GM18508 (cell line): ENCODE results near the gene GLIS1.

Experiments
- ATAC-seq: cut with Tn5 transposase; IDR thresholded peaks from one replicate; pipeline ENCODE4 v1.9.1; 2021; ENCODE audit warnings: moderate number of reproducible peaks; ENCODE audit not compliant: insufficient read depth, unreplicated experiment

Gene GLIS1

GRCh38 chr1:53642215-53642555, 96.8 kb downstream of the GLIS1 start:
- no peak for ATAC-seq

- no peak for ATAC-seq
Measured at GRCh38 chr1:53641481-53642214, 97.3 kb downstream of the GLIS1 start.

GRCh38 chr1:53640701-53641075, 98.3 kb downstream of the GLIS1 start:
- no peak for ATAC-seq

GRCh38 chr1:53639996-53640700, 98.8 kb downstream of the GLIS1 start:
- ATAC-seq, result no peak

- ATAC-seq, result no peak
Measured at GRCh38 chr1:53639251-53639763, 99.7 kb downstream of the GLIS1 start.

GRCh38 chr1:53638360-53639035, 100.5 kb downstream of the GLIS1 start:
- ATAC-seq, result no peak

- ATAC-seq, result no peak
Measured at GRCh38 chr1:53637511-53638359, 101.2 kb downstream of the GLIS1 start.

GRCh38 chr1:53636621-53637171, 102.3 kb downstream of the GLIS1 start:
- ATAC-seq, result no peak

GRCh38 chr1:53634571-53634979, 104.4 kb downstream of the GLIS1 start:
- ATAC-seq, result no peak

- ATAC-seq, result no peak
Measured at GRCh38 chr1:53633073-53633704, 105.8 kb downstream of the GLIS1 start.

GRCh38 chr1:53631622-53632310, 107.2 kb downstream of the GLIS1 start:
- ATAC-seq, result no peak

- no peak for ATAC-seq
Measured at GRCh38 chr1:53629101-53629691, 109.8 kb downstream of the GLIS1 start.

- ATAC-seq, result no peak
Measured at GRCh38 chr1:53628286-53628955, 110.5 kb downstream of the GLIS1 start.

GRCh38 chr1:53627666-53628065, 111.3 kb downstream of the GLIS1 start:
- ATAC-seq, result no peak

- no peak for ATAC-seq
Measured at GRCh38 chr1:53627031-53627430, 111.9 kb downstream of the GLIS1 start.

GRCh38 chr1:53626616-53627015, 112.3 kb downstream of the GLIS1 start:
- ATAC-seq, result no peak

- no peak for ATAC-seq
Measured at GRCh38 chr1:53625766-53626520, 113.0 kb downstream of the GLIS1 start.
